Measurements from ENCODE around the gene CMTM7. TPM values are rescaled to one million over a fixed set of nuclear protein-coding genes. Genes with fewer than 3 reads are reported as not detected.
A peak's percentile ranks its signal among the peaks of the same experiment; 100 is the strongest.

CMTM7 gene
- 28.4 TPM for polyA plus RNA-seq (2013, experiment 1 of 2; ENCODE audit: insufficient read length)
- polyA plus RNA-seq (2013, experiment 2 of 2; ENCODE audit: insufficient read length), result 30.3 TPM

- peak; percentile 63 for DNase-seq
These were observed at the start of gene CMTM7 for GRCh38 chr3:32391643-32392535. TSS of gene CMTM7 (plus strand) at chr3:32391853. CDS start at chr3:32391907, 54 bp downstream.

- DNase-seq, result no peak
These were observed 44.1 kb upstream of the CMTM7 start for GRCh38 chr3:32347343-32348125.

- no peak for DNase-seq
These were observed 42.5 kb upstream of the CMTM7 start for GRCh38 chr3:32349184-32349583.

GRCh38 chr3:32352563-32352962 is 39.1 kb upstream of the CMTM7 start:
- no peak for DNase-seq

- DNase-seq, result no peak
These were observed 38.3 kb upstream of the CMTM7 start for GRCh38 chr3:32353351-32353750.

- no peak for DNase-seq
These were observed 37.3 kb upstream of the CMTM7 start for GRCh38 chr3:32354362-32354778.

- DNase-seq, result no peak
These were observed 35.8 kb upstream of the CMTM7 start for GRCh38 chr3:32355751-32356291.

- DNase-seq, result no peak
These were observed 31.7 kb upstream of the CMTM7 start for GRCh38 chr3:32359766-32360492.

GRCh38 chr3:32360493-32360827 is 31.2 kb upstream of the CMTM7 start:
- no peak for DNase-seq

- no peak for DNase-seq
These were observed 24.8 kb upstream of the CMTM7 start for GRCh38 chr3:32366638-32367397.

- no peak for DNase-seq
These were observed 24.2 kb upstream of the CMTM7 start for GRCh38 chr3:32367442-32367841.

GRCh38 chr3:32371461-32372212 is 20.0 kb upstream of the CMTM7 start:
- no peak for DNase-seq

- no peak for DNase-seq
These were observed 19.5 kb upstream of the CMTM7 start for GRCh38 chr3:32372213-32372490.

- no peak for DNase-seq
These were observed 18.4 kb upstream of the CMTM7 start for GRCh38 chr3:32373276-32373675.

GRCh38 chr3:32373844-32374243 is 17.8 kb upstream of the CMTM7 start:
- no peak for DNase-seq

- peak; percentile 70 for DNase-seq
These were observed 16.7 kb upstream of the CMTM7 start for GRCh38 chr3:32374788-32375595.

- DNase-seq, result no peak
These were observed 16.1 kb upstream of the CMTM7 start for GRCh38 chr3:32375596-32375930.

GRCh38 chr3:32376115-32376514 is 15.5 kb upstream of the CMTM7 start:
- no peak for DNase-seq

- no peak for DNase-seq
These were observed 11.7 kb upstream of the CMTM7 start for GRCh38 chr3:32379831-32380500.

GRCh38 chr3:32381922-32382321 is 9.7 kb upstream of the CMTM7 start:
- no peak for DNase-seq

Measured in fibroblast of skin of abdomen (primary cell).